Measurements from ENCODE around the gene NLN. TPM values are rescaled to one million over a fixed set of nuclear protein-coding genes. Genes with fewer than 3 reads are reported as not detected.
"Not testable (repeated sequence)": the region's sequence is repeated elsewhere in the genome, so short reads cannot be mapped to it uniquely, and the experiment has no call there.

NLN gene
- total RNA-seq, 1 experiment from 2014 or later = 34.8 TPM

- Histone ChIP-seq H3K9me3 (no peaks in the 10 kb centered on the region), H3K4me1 (no peaks in the 10 kb centered on the region), H3K4me3 (ENCODE audit: low read depth, low read length) (no peak overlapping the region), H3K36me3 (ENCODE audit: control insufficient read depth, insufficient read depth, low read length) (no peaks in the 10 kb centered on the region), H3K27me3 (replicated peaks; ENCODE audit: control insufficient read depth, insufficient read depth, low read length) (no peaks in the 10 kb centered on the region)
- POLR2A ChIA-PET = no interaction called here
- no peaks in the 10 kb centered on the region for H3K9me3 Mint-ChIP-seq (ENCODE audit: unreplicated experiment)
- intact Hi-C loops (cut with micrococcal nuclease; ENCODE audit: unreplicated experiment) = no loop called here
- no peak overlapping the region for H3K4me3 Mint-ChIP-seq (ENCODE audit: unreplicated experiment)
- H3K36me3 Mint-ChIP-seq (ENCODE audit: insufficient read depth, unreplicated experiment) = no peaks in the 10 kb centered on the region
- no peak for TF ChIP-seq CTCF (IDR thresholded peaks at IDR 0.05; ENCODE audit: insufficient read depth in 1 of 2, low read depth in 1 of 2, low read length in 1 of 2, severe bottlenecking in 1 of 2, unreplicated experiment in 1 of 2)
- H3K4me1 Mint-ChIP-seq (ENCODE audit: low read depth, unreplicated experiment) = no peaks in the 10 kb centered on the region
- H3K27me3 Mint-ChIP-seq (ENCODE audit: insufficient read depth, unreplicated experiment) = no peaks in the 10 kb centered on the region
- CTCF ChIA-PET = no interaction called here
- DNase-seq = no peak
- no peak overlapping the region for H3K27ac Mint-ChIP-seq (ENCODE audit: unreplicated experiment)
- no TSS peak for BruUV-seq (replicated peaks)
Measured at GRCh38 chr5:65730910-65731309, 8.9 kb downstream of the NLN start.

- H3K4me1 ChIP-seq; H3K9me3 ChIP-seq; H3K36me3 ChIP-seq (ENCODE audit: control insufficient read depth, insufficient read depth, low read length); H3K4me3 ChIP-seq (ENCODE audit: low read depth, low read length); BruUV-seq (replicated peaks); H3K4me3 Mint-ChIP-seq (ENCODE audit: unreplicated experiment); H3K27me3 ChIP-seq (replicated peaks; ENCODE audit: control insufficient read depth, insufficient read depth, low read length); DNase-seq; H3K27me3 Mint-ChIP-seq (ENCODE audit: insufficient read depth, unreplicated experiment); H3K9me3 Mint-ChIP-seq (ENCODE audit: unreplicated experiment); H3K36me3 Mint-ChIP-seq (ENCODE audit: insufficient read depth, unreplicated experiment); H3K27ac Mint-ChIP-seq (ENCODE audit: unreplicated experiment); H3K4me1 Mint-ChIP-seq (ENCODE audit: low read depth, unreplicated experiment); CTCF ChIA-PET; intact Hi-C loops (cut with micrococcal nuclease; ENCODE audit: unreplicated experiment): not testable (repeated sequence)
- POLR2A ChIA-PET = interaction anchor here (0.6 kb wide), 1 partner anchor 412 kb away, joined by 5 read pairs; no protein-coding TSS in a partner anchor
Measured at GRCh38 chr5:65732046-65732445, 10.0 kb downstream of the NLN start.

- H3K4me3 ChIP-seq (ENCODE audit: low read depth, low read length); intact Hi-C loops (cut with micrococcal nuclease; ENCODE audit: unreplicated experiment); H3K27me3 ChIP-seq (replicated peaks; ENCODE audit: control insufficient read depth, insufficient read depth, low read length); DNase-seq; H3K4me1 Mint-ChIP-seq (ENCODE audit: low read depth, unreplicated experiment); H3K4me1 ChIP-seq; POLR2A ChIA-PET; CTCF ChIA-PET; BruUV-seq (replicated peaks); H3K9me3 Mint-ChIP-seq (ENCODE audit: unreplicated experiment); H3K27me3 Mint-ChIP-seq (ENCODE audit: insufficient read depth, unreplicated experiment); H3K9me3 ChIP-seq; H3K36me3 Mint-ChIP-seq (ENCODE audit: insufficient read depth, unreplicated experiment); H3K27ac Mint-ChIP-seq (ENCODE audit: unreplicated experiment); H3K36me3 ChIP-seq (ENCODE audit: control insufficient read depth, insufficient read depth, low read length); H3K4me3 Mint-ChIP-seq (ENCODE audit: unreplicated experiment): not testable (repeated sequence)
Measured at GRCh38 chr5:65734196-65734775, 12.3 kb downstream of the NLN start.

- H3K4me1 ChIP-seq = no peaks in the 10 kb centered on the region
- intact Hi-C loops (cut with micrococcal nuclease; ENCODE audit: unreplicated experiment) = no loop called here
- H3K27me3 ChIP-seq (replicated peaks; ENCODE audit: control insufficient read depth, insufficient read depth, low read length) = no peaks in the 10 kb centered on the region
- no peak overlapping the region for H3K4me3 Mint-ChIP-seq (ENCODE audit: unreplicated experiment)
- no peaks in the 10 kb centered on the region for H3K9me3 Mint-ChIP-seq (ENCODE audit: unreplicated experiment)
- no peaks in the 10 kb centered on the region for H3K36me3 ChIP-seq (ENCODE audit: control insufficient read depth, insufficient read depth, low read length)
- no peak for TF ChIP-seq CTCF (IDR thresholded peaks at IDR 0.05; ENCODE audit: insufficient read depth in 1 of 2, low read depth in 1 of 2, low read length in 1 of 2, severe bottlenecking in 1 of 2, unreplicated experiment in 1 of 2)
- no peak overlapping the region for H3K4me3 ChIP-seq (ENCODE audit: low read depth, low read length)
- no TSS peak for BruUV-seq (replicated peaks)
- no peaks in the 10 kb centered on the region for H3K9me3 ChIP-seq
- no peaks in the 10 kb centered on the region for H3K27me3 Mint-ChIP-seq (ENCODE audit: insufficient read depth, unreplicated experiment)
- ChIA-PET POLR2A (no interaction called here), CTCF (no interaction called here)
- no peaks in the 10 kb centered on the region for H3K36me3 Mint-ChIP-seq (ENCODE audit: insufficient read depth, unreplicated experiment)
- peaks cover 7% of the 10 kb centered on the region for H3K4me1 Mint-ChIP-seq (ENCODE audit: low read depth, unreplicated experiment)
- DNase-seq = no peak
- no peak overlapping the region for H3K27ac Mint-ChIP-seq (ENCODE audit: unreplicated experiment)
Measured at GRCh38 chr5:65734921-65735320, 12.9 kb downstream of the NLN start.
